Panc1 (cell line): ENCODE results near the gene AZGP1. TPM values are rescaled to one million over a fixed set of nuclear protein-coding genes. Genes with fewer than 3 reads are reported as not detected.

ENCODE experiments used
- ATAC-seq: fragments of 200-7000 bp; cut with Tn5 transposase; 2 replicates; pipeline ENCODE4 v1.9.1; 2020; ENCODE audit warnings: mild to moderate bottlenecking, moderate library complexity
- BruUV-seq: library from RNA; stranded (reverse); fragments of 400-500 nt; replicated peaks from 2 replicates; lab custom pipeline; 2021; lab: Mats Ljungman, UMichigan
- CTCF ChIA-PET: fragments of 300-600 bp; sonication (Branson Sonifier 250); formaldehyde crosslinking; loops from one replicate; lab custom pipeline; 2022; ENCODE audit warnings: antibody characterized with exemption; lab: Charles Lee
- POLR2A ChIA-PET: fragments of 300-600 bp; sonication (Branson Sonifier 250); formaldehyde crosslinking; loops from one replicate; lab custom pipeline; 2022; ENCODE audit warnings: antibody characterized with exemption; lab: Charles Lee
- DNase-seq: peaks from one replicate; pipeline ENCODE4 v3.0.0-alpha.2; 2010; ENCODE audit warnings: low read depth, low spot score
- H3K27ac ChIP-seq: 2 replicates; pipeline ENCODE4 v1.5.1; 2011; ENCODE audit warnings: mild to moderate bottlenecking, low read length, inconsistent platforms
- H3K27me3 ChIP-seq: fragments of 200-500 bp; sonication (Bioruptor generic); 2 replicates; pipeline ENCODE4 v1.6.0; 2014; ENCODE audit warnings: low read length, inconsistent platforms; ENCODE audit not compliant: control insufficient read depth, insufficient read depth
- H3K36me3 ChIP-seq: fragments of 200-500 bp; sonication (Bioruptor generic); 2 replicates; pipeline ENCODE4 v1.5.1; 2014; ENCODE audit warnings: inconsistent platforms, mild to moderate bottlenecking, low read length, moderate library complexity; ENCODE audit not compliant: control insufficient read depth, insufficient read depth
- H3K4me1 ChIP-seq: 2 replicates; pipeline ENCODE4 v1.5.1; 2011; ENCODE audit warnings: inconsistent platforms, mild to moderate bottlenecking, low read length, moderate library complexity; ENCODE audit not compliant: control insufficient read depth, insufficient read depth
- H3K4me3 ChIP-seq, 2 experiments: 2 replicates each; pipeline ENCODE4 v1.5.1; 2011 to 2012; ENCODE audit warnings: low read depth in 2 of 2, low read length in 2 of 2, mild to moderate bottlenecking in 2 of 2, inconsistent platforms in 1 of 2, moderate library complexity in 1 of 2
- H3K9me3 ChIP-seq: fragments of 200-500 bp; sonication (Bioruptor generic); 2 replicates; pipeline ENCODE4 v1.5.1; 2014; ENCODE audit warnings: low read depth, mild to moderate bottlenecking, inconsistent platforms, low read length, moderate library complexity; ENCODE audit not compliant: control insufficient read depth, insufficient read depth
- POLR2AphosphoS5 ChIP-seq: IDR thresholded peaks from 2 replicates; pipeline ENCODE4 v1.6.1; 2012; ENCODE audit warnings: mild to moderate bottlenecking, low read depth, low read length, moderate library complexity
- SIN3A ChIP-seq: IDR thresholded peaks from 2 replicates; pipeline ENCODE4 v1.6.1; 2012; ENCODE audit warnings: low read depth, mild to moderate bottlenecking, low read length, moderate library complexity, borderline replicate concordance; ENCODE audit not compliant: insufficient read depth
- TCF7L2 ChIP-seq: IDR thresholded peaks from 2 replicates; pipeline ENCODE4 v1.6.1; 2011; ENCODE audit warnings: mild to moderate bottlenecking, low read depth, low read length, inconsistent platforms
- in situ Hi-C: cut with HindIII; loops from 2 replicates; pipeline ENCODE4 v1.10.0; 2016; ENCODE audit warnings: low sequenced_read_pairs, low pct_unique_long_range_greater_than_20kb
- intact Hi-C: fragments of 100-400 bp; cut with micrococcal nuclease; formaldehyde crosslinking; loops from one replicate; pipeline ENCODE4 v1.10.0; 2022; ENCODE audit not compliant: unreplicated experiment
- total RNA-seq: library from RNA; stranded (reverse); gene quantifications from one replicate; pipeline ENCODE4 v1.2.1, GENCODE V29; 2021; ENCODE audit not compliant: unreplicated experiment
- TF ChIP-seq, protein P1 (sequence below), 2 experiments: IDR thresholded peaks; 2 replicates each; pipeline ENCODE4 v1.6.1; 2011 to 2012; ENCODE audit warnings: low read depth in 2 of 2, control low read depth in 1 of 2, low read length in 1 of 2, mild to moderate bottlenecking in 1 of 2, moderate library complexity in 1 of 2; ENCODE audit not compliant: insufficient read depth in 1 of 2
- TF ChIP-seq, protein P2 (sequence below): fragments of 450-650 bp; IDR thresholded peaks from 2 replicates; pipeline ENCODE4 v1.5.1; 2017; ENCODE audit warnings: mild to moderate bottlenecking

Gene AZGP1
- total RNA-seq, 1 experiment from 2014 or later: 0.49 TPM

- Histone ChIP-seq H3K27me3 (peaks cover 2% of the 10 kb centered on the region; the same call in 1 of the 2 replicates), H3K36me3 (no peaks in the 10 kb centered on the region; the same call in 1 of the 2 replicates), H3K27ac (peak overlapping the region; percentile 98), H3K4me1 (peaks cover 11% of the 10 kb centered on the region), H3K9me3 (no peaks in the 10 kb centered on the region), H3K4me3 (peak overlapping the region; percentile 85 to 95)
- no TSS peak for BruUV-seq
- CTCF ChIA-PET: interaction anchor here (0.5 to 1.2 kb wide), 3 partner anchors 36 to 81 kb away, joined by 3 to 4 read pairs (median 3); no protein-coding TSS in a partner anchor
- intact Hi-C loops: no loop called here
- TF ChIP-seq, protein P1, sequence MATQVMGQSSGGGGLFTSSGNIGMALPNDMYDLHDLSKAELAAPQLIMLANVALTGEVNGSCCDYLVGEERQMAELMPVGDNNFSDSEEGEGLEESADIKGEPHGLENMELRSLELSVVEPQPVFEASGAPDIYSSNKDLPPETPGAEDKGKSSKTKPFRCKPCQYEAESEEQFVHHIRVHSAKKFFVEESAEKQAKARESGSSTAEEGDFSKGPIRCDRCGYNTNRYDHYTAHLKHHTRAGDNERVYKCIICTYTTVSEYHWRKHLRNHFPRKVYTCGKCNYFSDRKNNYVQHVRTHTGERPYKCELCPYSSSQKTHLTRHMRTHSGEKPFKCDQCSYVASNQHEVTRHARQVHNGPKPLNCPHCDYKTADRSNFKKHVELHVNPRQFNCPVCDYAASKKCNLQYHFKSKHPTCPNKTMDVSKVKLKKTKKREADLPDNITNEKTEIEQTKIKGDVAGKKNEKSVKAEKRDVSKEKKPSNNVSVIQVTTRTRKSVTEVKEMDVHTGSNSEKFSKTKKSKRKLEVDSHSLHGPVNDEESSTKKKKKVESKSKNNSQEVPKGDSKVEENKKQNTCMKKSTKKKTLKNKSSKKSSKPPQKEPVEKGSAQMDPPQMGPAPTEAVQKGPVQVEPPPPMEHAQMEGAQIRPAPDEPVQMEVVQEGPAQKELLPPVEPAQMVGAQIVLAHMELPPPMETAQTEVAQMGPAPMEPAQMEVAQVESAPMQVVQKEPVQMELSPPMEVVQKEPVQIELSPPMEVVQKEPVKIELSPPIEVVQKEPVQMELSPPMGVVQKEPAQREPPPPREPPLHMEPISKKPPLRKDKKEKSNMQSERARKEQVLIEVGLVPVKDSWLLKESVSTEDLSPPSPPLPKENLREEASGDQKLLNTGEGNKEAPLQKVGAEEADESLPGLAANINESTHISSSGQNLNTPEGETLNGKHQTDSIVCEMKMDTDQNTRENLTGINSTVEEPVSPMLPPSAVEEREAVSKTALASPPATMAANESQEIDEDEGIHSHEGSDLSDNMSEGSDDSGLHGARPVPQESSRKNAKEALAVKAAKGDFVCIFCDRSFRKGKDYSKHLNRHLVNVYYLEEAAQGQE (IDR thresholded peaks at IDR 0.05; ENCODE audit: insufficient read depth in 1 of 2, low read depth in 2 of 2, low read length in 1 of 2): peak in 1 of 2 experiments; percentile 61; a peak in 2 of 4 replicates
- no peak for TF ChIP-seq TCF7L2
- POLR2A ChIA-PET: no interaction called here
- in situ Hi-C loops: no loop called here
- DNase-seq: no peak
- ATAC-seq: no peak
These were observed 55.7 kb downstream of the AZGP1 start for GRCh38 chr7:99920149-99920548.

- Histone ChIP-seq H3K4me3 (peak overlapping the region; percentile 85 to 95), H3K27me3 (peaks cover 2% of the 10 kb centered on the region; the same call in 1 of the 2 replicates), H3K36me3 (no peaks in the 10 kb centered on the region; the same call in 1 of the 2 replicates), H3K9me3 (no peaks in the 10 kb centered on the region), H3K4me1 (peaks cover 11% of the 10 kb centered on the region), H3K27ac (peak overlapping the region; percentile 98)
- ChIA-PET POLR2A (interaction anchor here (0.5 kb wide), 1 partner anchor 17 kb away, joined by 7 read pairs; no protein-coding TSS in a partner anchor), CTCF (interaction anchor here (0.5 to 1.2 kb wide), 3 partner anchors 36 to 74 kb away, joined by 3 to 4 read pairs (median 3); no protein-coding TSS in a partner anchor)
- in situ Hi-C loops: no loop called here
- peak; percentile 52 for ATAC-seq
- intact Hi-C loops: loop anchor here (10.0 kb wide), 1 partner anchor 135 kb away; no protein-coding TSS in a partner anchor
- no peak for TF ChIP-seq POLR2AphosphoS5
- no peak for TF ChIP-seq TCF7L2
- TF ChIP-seq SIN3A: no peak
- TF ChIP-seq, protein P1 (IDR thresholded peaks at IDR 0.05; ENCODE audit: insufficient read depth in 1 of 2, low read depth in 2 of 2, low read length in 1 of 2): no peak
- TF ChIP-seq, protein P2, sequence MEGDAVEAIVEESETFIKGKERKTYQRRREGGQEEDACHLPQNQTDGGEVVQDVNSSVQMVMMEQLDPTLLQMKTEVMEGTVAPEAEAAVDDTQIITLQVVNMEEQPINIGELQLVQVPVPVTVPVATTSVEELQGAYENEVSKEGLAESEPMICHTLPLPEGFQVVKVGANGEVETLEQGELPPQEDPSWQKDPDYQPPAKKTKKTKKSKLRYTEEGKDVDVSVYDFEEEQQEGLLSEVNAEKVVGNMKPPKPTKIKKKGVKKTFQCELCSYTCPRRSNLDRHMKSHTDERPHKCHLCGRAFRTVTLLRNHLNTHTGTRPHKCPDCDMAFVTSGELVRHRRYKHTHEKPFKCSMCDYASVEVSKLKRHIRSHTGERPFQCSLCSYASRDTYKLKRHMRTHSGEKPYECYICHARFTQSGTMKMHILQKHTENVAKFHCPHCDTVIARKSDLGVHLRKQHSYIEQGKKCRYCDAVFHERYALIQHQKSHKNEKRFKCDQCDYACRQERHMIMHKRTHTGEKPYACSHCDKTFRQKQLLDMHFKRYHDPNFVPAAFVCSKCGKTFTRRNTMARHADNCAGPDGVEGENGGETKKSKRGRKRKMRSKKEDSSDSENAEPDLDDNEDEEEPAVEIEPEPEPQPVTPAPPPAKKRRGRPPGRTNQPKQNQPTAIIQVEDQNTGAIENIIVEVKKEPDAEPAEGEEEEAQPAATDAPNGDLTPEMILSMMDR: no peak
- BruUV-seq: TSS peak; percentile 92
- DNase-seq: peak; percentile 20
These were observed 56.1 kb downstream of the AZGP1 start for GRCh38 chr7:99919814-99920112.
